HUES6 (cell line): Measurements from ENCODE around the gene TMC5.
A peak's percentile ranks its signal among the peaks of the same experiment; 100 is the strongest.

ENCODE experiments used
- H3K27ac ChIP-seq: 2 replicates; pipeline ENCODE4 v1.7.0; 2013; ENCODE audit warnings: low read depth, mild to moderate bottlenecking, low read length, inconsistent platforms
- H3K27me3 ChIP-seq: 2 replicates; pipeline ENCODE4 v1.6.1; 2013; ENCODE audit warnings: low read length; ENCODE audit not compliant: control insufficient read depth, insufficient read depth
- H3K36me3 ChIP-seq: 2 replicates; pipeline ENCODE4 v1.6.1; 2013; ENCODE audit warnings: low read length; ENCODE audit not compliant: control insufficient read depth, insufficient read depth
- H3K4me1 ChIP-seq: 2 replicates; pipeline ENCODE4 v1.6.1; 2013; ENCODE audit warnings: low read length; ENCODE audit not compliant: control insufficient read depth, insufficient read depth
- H3K4me3 ChIP-seq: 2 replicates; pipeline ENCODE4 v1.5.1; 2013; ENCODE audit warnings: low read depth, low read length
- H3K9ac ChIP-seq: one replicate; pipeline ENCODE4 v1.6.1; 2013; ENCODE audit warnings: mild to moderate bottlenecking, low read length
- H3K9me3 ChIP-seq: 2 replicates; pipeline ENCODE4 v1.6.1; 2013; ENCODE audit warnings: low read depth, low read length; ENCODE audit not compliant: control insufficient read depth, insufficient read depth

Gene TMC5

GRCh38 chr16:19522397-19522732 lies 104.7 kb downstream of the TMC5 start:
- H3K27me3 ChIP-seq = no peaks in the 10 kb centered on the region
- H3K4me3 ChIP-seq = peak overlapping the region; percentile 87
- no peak overlapping the region for H3K27ac ChIP-seq
- peaks cover 3% of the 10 kb centered on the region; the same call in 1 of the 2 replicates for H3K36me3 ChIP-seq
- H3K4me1 ChIP-seq = peaks cover 26% of the 10 kb centered on the region
- no peaks in the 10 kb centered on the region for H3K9me3 ChIP-seq
- H3K9ac ChIP-seq = no peak overlapping the region

- no peak overlapping the region for H3K9ac ChIP-seq
- no peaks in the 10 kb centered on the region for H3K9me3 ChIP-seq
- no peak overlapping the region for H3K27ac ChIP-seq
- no peaks in the 10 kb centered on the region for H3K27me3 ChIP-seq
- no peaks in the 10 kb centered on the region; the same call in 1 of the 2 replicates for H3K36me3 ChIP-seq
- H3K4me1 ChIP-seq = peaks cover 26% of the 10 kb centered on the region
- no peak overlapping the region for H3K4me3 ChIP-seq
Observed at GRCh38 chr16:19522760-19523159, 105.1 kb downstream of the TMC5 start.

- Histone ChIP-seq H3K4me1 (peaks cover 26% of the 10 kb centered on the region), H3K36me3 (peaks cover 3% of the 10 kb centered on the region), H3K9me3 (no peaks in the 10 kb centered on the region), H3K27me3 (no peaks in the 10 kb centered on the region), H3K27ac (no peak overlapping the region), H3K4me3 (no peak overlapping the region), H3K9ac (no peak overlapping the region)
Observed at GRCh38 chr16:19523184-19523558, 105.5 kb downstream of the TMC5 start.

GRCh38 chr16:19523559-19524355 lies 106.1 kb downstream of the TMC5 start, which contains the start of gene CCP110:
CCP110 (plus strand) TSS chr16:19523942; CDS start chr16:19527882, 3,940 bp downstream.
- H3K4me1 ChIP-seq = peaks cover 26% of the 10 kb centered on the region
- H3K36me3 ChIP-seq = peaks cover 8% of the 10 kb centered on the region
- H3K9ac ChIP-seq = peak within 1 kb of the TSS; percentile 73
- no peaks in the 10 kb centered on the region for H3K27me3 ChIP-seq
- H3K4me3 ChIP-seq = peak within 1 kb of the TSS; percentile 95
- H3K9me3 ChIP-seq = no peaks in the 10 kb centered on the region
- H3K27ac ChIP-seq = no peak within 1 kb of the TSS; the same call in 1 of the 2 replicates

GRCh38 chr16:19524356-19524615 lies 106.6 kb downstream of the TMC5 start:
- Histone ChIP-seq H3K4me1 (peaks cover 26% of the 10 kb centered on the region), H3K27me3 (no peaks in the 10 kb centered on the region), H3K4me3 (peak overlapping the region; percentile 95), H3K9me3 (no peaks in the 10 kb centered on the region), H3K36me3 (peaks cover 9% of the 10 kb centered on the region), H3K9ac (peak overlapping the region; percentile 73), H3K27ac (no peak overlapping the region; the same call in 1 of the 2 replicates)

GRCh38 chr16:19524616-19525384 lies 107.1 kb downstream of the TMC5 start:
- Histone ChIP-seq H3K36me3 (peaks cover 11% of the 10 kb centered on the region), H3K4me3 (peak overlapping the region; percentile 95), H3K9ac (peak overlapping the region; percentile 73), H3K9me3 (no peaks in the 10 kb centered on the region), H3K27me3 (no peaks in the 10 kb centered on the region), H3K27ac (no peak overlapping the region; the same call in 1 of the 2 replicates), H3K4me1 (peaks cover 26% of the 10 kb centered on the region)

GRCh38 chr16:19525385-19525723 lies 107.7 kb downstream of the TMC5 start:
- H3K27ac ChIP-seq = no peak overlapping the region

GRCh38 chr16:19527161-19527560 lies 109.5 kb downstream of the TMC5 start:
- Histone ChIP-seq H3K36me3 (peaks cover 17% of the 10 kb centered on the region), H3K27ac (no peak overlapping the region), H3K9ac (no peak overlapping the region), H3K9me3 (no peaks in the 10 kb centered on the region), H3K27me3 (no peaks in the 10 kb centered on the region), H3K4me1 (peaks cover 21% of the 10 kb centered on the region), H3K4me3 (no peak overlapping the region)

More at GRCh38 chr16:19525385-19525723, 107.7 kb downstream of the TMC5 start:
- H3K27me3 ChIP-seq = no peaks in the 10 kb centered on the region
- H3K4me1 ChIP-seq = peaks cover 26% of the 10 kb centered on the region
- peaks cover 13% of the 10 kb centered on the region for H3K36me3 ChIP-seq
- H3K9me3 ChIP-seq = no peaks in the 10 kb centered on the region
- peak overlapping the region; percentile 95 for H3K4me3 ChIP-seq
- H3K9ac ChIP-seq = peak overlapping the region; percentile 73

- Histone ChIP-seq H3K9ac (no peak overlapping the region), H3K9me3 (no peaks in the 10 kb centered on the region), H3K4me3 (no peak overlapping the region), H3K27ac (no peak overlapping the region), H3K4me1 (peaks cover 16% of the 10 kb centered on the region), H3K27me3 (no peaks in the 10 kb centered on the region), H3K36me3 (peaks cover 17% of the 10 kb centered on the region)
Observed at GRCh38 chr16:19528666-19529065, 111.0 kb downstream of the TMC5 start.

GRCh38 chr16:19532601-19533000 lies 114.9 kb downstream of the TMC5 start:
- Histone ChIP-seq H3K36me3 (peaks cover 41% of the 10 kb centered on the region), H3K9ac (no peak overlapping the region), H3K27me3 (no peaks in the 10 kb centered on the region), H3K4me3 (no peak overlapping the region), H3K27ac (no peak overlapping the region), H3K9me3 (no peaks in the 10 kb centered on the region), H3K4me1 (peaks cover 6% of the 10 kb centered on the region; the same call in 1 of the 2 replicates)

- H3K4me1 ChIP-seq = no peaks in the 10 kb centered on the region
- H3K36me3 ChIP-seq = peaks cover 73% of the 10 kb centered on the region
- H3K4me3 ChIP-seq = no peak overlapping the region
- H3K9me3 ChIP-seq = no peaks in the 10 kb centered on the region
- no peak overlapping the region for H3K27ac ChIP-seq
- no peaks in the 10 kb centered on the region for H3K27me3 ChIP-seq
- H3K9ac ChIP-seq = no peak overlapping the region
Observed at GRCh38 chr16:19540241-19540970, 122.7 kb downstream of the TMC5 start.
